ENCODE results near the gene AOAH.
"Not testable (repeated sequence)": the region's sequence is repeated elsewhere in the genome, so short reads cannot be mapped to it uniquely, and the experiment has no call there.

AOAH gene

DNA sequence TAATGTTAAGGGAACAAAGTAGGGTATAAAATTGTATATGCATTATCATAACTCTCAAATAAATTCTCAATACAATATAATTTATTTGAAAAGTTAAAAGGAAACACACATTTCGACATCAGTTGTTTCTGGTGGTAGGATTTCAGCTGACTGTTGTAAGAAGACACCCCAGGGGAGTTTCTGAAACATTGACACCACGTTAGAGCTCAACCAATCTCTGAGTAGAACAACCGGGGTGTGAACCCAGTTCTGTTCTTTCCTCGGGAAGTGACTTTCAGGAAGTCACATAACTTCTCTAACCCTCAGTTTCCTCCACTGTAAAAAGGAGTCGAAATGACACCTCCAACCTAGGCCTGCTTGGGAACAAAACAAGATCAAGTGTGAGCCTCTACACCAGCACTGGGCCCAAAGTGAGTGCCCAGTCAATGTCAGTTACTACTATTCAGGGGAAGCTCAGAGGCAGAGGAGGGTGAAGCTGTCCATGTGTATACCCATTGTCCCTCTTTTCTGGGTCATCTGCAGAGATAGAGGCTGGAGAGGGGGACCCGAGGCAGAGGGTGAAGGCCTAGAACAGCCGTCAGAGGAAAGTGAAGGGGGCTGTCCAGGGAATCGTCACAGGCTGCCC, 67.1 kb downstream of the AOAH start:
- no peak for DNase-seq (ENCODE audit: low read depth in 2 of 2)

DNA sequence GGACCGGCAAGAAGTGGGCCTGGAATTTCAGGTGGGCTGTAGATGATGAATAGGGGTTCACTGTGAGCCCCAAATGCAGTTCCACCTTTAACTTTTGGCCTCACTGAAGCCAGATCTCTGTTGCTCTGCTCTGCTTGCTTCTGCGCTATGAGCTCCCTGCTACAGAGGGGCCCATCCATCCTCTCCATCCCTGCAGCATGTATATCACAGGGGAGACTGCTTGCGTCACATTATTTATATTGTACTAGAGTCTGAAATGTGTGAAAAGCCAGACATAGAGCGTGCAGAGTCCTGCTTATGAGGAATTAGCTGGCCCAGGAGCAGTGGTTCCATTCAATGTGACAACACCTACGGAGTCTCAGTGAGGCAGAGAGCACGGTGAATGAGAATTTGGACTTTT, 69.9 kb downstream of the AOAH start:
- DNase-seq (ENCODE audit: low read depth in 2 of 2) = no peak

DNA sequence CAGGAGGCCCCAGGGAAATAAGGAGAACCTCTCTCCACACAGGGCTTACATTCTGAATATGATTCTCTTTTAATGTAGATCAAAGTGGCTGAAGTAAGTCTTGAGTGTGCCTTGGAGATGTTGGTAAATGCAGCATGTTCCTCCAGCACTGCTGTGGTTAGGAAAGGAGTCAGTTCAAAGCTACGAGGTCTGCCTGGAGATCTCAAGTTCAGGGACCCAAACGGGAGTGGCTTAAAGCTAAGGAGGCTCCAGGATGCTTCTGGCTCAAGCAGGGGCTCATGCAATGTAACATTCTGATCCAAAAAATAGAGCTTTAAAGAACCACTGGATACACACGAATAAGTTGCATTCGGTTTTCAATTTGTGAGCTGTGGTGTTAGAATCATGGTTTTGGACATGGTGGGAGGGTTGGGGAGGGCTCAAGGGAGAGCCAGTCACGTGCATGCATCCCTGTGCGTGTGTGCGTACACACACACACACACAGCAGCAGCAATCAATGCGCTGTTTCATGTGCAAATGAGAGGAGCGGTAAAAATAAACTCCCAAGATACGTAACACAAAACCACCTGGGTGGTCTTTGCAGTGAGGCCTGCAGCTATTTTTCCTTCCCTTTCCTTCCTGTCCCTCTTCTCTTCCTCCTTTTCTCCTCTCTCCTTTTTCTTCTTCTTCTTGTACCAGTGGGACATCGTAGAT, 70.5 kb downstream of the AOAH start:
- no peak for DNase-seq (ENCODE audit: low read depth in 2 of 2)

DNA sequence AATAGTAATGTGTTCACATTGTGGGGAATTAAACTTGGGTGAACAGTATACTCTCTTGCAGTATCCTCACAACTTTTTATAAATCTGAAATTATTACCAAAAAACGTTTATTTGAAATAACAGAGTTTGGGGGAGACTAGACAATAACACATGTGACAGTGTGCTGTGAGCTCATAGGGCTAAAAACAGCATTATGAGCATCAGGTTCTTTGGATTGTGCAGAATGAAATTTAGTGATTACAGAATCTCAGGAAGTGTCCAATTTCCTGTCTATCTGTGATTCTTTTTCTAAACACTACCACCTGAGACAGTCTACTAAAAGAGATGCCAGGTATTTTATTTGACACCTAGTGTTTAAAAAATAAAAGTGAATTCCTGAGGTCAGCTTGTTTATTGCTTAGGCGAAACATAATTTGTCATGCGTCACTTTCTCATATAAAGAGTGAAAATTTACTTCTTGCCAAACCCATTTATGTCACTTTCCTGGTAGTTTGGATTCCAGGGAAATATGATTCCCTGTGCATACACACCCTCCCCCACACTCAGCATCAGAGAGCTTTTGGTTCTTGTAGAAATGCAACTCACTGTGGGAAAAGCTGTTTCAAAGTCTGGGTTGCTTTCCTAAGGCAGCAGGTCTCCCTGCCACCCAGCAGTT, 71.2 kb downstream of the AOAH start:
- no peak for DNase-seq (ENCODE audit: low read depth in 2 of 2)

DNA sequence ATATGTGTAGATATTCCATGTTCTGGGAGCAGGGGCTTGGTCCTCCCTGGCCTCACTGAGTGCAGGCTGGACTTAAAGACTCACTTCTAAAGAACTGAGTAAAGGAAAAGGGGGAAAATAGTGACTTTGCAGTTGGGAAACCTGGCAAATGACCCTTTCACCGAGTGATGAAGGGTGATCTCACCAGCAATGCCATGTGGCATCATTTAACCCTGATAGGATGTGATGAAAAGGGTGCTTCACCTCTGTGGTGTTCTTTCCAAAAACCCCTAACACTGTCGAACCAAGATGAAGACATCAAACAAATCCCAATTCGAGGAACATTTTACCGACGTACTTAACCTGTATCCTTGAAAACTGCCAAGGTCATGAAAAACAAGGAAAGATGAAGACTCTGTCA, 71.9 kb downstream of the AOAH start:
- no peak for DNase-seq (ENCODE audit: low read depth in 2 of 2)

DNA sequence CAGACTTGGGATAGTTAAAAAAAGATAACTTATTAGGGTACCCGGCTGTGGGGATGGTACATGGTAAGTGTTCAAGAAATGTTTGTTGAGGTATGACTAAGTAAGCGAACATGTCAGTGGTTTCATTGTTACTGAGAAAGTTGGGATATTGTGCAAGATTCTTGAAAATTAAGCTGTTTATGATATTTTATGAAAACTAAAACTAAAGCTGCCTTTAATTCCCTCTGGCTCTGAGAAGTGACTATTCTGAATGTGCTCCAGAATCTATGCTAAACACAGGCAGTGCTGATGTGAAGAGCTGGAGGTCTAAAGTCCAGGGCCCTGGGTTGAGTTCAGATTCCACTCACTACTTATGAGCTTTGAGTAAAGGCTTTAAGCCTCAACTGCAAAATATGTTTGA, 72.9 kb downstream of the AOAH start:
- DNase-seq (ENCODE audit: low read depth in 2 of 2) = no peak

DNA sequence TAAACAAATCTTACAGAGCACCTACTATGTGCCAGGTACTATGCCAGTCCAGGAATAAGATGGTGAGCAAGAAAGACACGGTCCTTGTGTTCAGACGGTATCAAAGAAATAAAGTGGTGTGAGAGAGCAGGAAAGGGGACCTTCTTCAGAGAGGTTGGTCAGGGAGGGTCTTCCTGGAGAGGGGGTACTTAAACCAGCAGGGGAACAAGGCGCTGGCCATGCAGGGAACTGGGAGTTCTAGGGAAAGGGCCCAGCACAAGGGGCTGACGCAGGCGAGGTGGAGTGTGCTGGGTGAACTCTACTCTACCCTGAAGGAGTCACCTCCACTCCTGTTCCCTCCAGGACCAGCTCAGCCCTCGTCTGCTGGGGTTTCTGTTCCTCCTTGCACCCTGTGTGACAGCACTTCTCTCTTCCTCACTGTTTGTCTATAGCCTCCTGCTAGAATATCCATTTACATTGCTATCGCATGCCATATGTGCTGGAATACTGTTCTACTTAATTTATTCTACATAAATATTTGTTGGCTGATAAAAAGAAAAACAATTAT, 73.5 kb downstream of the AOAH start:
- no peak for DNase-seq (ENCODE audit: low read depth in 2 of 2)

DNA sequence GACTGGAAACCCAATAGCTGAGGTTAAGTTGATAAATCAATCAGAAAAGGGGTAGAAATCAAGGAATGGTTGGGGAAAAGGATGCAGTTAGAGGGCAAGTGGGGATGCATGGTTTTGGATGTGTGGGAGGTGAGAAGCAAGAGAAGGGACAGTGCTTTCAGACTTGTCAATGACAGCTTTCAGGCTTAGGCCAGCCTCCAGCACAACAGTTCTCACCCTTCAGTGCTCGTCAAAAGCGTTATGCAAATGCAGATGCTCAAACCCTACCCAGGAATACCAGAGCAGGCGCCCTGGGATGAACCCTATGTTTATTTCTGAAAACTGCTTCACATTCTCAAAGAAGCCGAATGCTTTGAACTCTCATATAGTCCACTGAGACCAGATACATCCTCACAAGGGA, 74.0 kb downstream of the AOAH start:
- DNase-seq (ENCODE audit: low read depth in 2 of 2) = no peak

DNA sequence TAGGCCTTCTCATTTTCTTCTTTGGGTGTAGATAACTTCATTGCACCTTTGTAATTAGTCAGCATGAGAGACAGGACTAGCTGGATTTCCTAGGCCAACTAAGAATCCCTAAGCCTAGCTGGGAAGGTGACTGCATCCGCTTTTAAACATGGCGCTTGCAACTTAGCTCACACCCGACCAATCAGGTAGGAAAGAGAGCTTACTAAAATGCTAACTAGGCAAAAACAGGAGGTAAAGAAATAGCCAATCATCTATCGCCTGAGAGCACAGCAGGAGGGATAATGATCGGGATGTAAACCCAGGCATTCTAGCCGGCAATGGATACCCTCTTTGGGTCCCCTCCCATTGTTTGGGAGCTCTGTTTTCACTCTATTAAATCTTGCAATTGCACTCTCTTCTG, 75.0 kb downstream of the AOAH start:
- DNase-seq (ENCODE audit: low read depth in 2 of 2) = not testable (repeated sequence)

DNA sequence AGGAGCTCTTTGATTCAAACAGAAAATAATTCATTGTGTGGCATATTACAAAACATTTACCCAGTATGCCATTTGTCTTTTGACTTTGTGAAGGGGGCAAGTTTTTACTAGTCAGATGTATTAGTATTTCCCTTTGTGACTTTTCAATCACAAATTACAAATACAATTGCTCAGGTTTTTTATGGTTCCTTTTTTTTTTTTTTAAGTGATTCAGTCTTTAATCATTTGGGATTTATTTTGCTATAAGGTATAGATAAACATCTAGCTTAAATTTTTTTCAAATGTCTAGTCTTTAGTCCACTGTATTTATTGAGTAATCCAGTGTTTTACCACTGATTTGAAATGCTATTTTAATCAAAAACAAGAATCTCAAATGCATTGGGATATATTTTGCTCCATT, 75.9 kb downstream of the AOAH start:
- no peak for DNase-seq (ENCODE audit: low read depth in 2 of 2)

DNA sequence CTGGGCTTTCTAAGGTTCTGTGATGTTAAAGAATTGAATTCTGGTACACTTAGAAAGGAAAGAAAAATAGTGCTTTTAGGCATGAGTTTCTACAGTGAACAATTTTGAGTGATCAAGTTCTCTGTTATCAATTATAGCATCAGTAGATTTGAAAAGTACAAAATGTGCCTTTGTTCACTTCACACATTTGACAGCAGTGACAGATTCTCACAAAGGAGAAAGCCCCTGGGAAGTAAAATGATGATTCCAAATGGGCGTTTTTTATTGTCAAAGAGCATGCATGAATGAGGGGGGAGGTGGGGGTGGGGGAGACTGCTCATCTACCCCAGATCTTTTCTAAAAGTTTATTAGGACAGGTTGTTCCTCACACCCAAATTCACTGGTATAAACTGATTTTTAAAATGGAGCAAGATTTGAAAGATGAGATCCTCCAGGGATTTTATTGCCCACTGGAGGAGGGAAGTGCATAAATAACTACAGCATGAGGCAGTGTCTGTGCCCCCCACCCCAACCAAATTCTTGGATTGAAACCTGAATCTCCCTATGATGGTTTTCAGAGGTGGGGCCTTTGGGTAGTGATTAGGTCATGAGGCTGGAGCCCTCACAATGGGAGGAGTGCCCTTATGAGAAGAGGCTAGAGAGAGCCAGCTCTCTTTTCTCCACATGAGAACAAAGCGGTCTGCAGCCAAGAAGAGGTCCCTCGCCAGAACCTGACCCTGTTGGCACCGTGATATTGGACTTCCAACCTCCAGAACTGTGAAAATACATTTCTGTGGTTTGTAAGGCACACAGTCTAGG, 79.5 kb downstream of the AOAH start:
- no peak for DNase-seq (ENCODE audit: low read depth in 2 of 2)

DNA sequence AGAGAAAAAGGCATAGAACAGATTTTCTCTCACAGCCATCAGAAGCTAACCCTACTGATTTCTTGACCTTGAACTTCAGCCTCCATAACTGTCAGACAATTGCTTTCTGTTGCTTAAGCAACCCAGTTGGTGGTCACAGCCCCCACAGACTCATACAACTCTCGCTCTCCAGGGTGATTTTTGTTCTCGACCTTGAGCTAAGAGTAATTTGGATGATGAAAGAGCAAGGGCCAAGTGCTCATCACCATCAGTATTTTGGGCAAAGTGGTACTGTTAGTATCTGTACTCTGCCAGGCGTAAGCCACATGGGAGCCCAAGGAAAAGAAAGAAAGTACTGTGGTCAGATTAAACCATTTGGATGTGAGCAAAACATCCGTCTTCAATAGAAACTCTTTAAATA, 81.9 kb downstream of the AOAH start:
- no peak for DNase-seq (ENCODE audit: low read depth in 2 of 2)

DNA sequence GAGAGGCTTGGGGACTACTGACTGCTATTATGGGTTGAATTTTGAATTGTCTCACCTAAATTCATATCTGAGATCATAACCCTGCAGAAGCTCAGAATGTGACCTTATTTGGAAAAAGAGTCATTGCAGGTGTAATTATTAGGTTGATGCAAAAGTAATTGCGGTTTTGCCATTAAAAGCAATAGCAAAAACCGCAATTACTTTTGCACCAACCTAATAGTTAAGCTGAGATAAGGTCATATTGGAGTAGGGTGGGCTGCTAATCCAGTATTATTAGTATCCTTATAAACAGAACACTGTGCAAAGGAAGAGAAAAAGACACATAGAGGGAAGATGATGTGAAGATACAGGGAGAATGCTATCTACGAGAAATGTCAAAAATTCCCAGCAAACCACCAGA, 82.3 kb downstream of the AOAH start:
- no peak for DNase-seq (ENCODE audit: low read depth in 2 of 2)

DNA sequence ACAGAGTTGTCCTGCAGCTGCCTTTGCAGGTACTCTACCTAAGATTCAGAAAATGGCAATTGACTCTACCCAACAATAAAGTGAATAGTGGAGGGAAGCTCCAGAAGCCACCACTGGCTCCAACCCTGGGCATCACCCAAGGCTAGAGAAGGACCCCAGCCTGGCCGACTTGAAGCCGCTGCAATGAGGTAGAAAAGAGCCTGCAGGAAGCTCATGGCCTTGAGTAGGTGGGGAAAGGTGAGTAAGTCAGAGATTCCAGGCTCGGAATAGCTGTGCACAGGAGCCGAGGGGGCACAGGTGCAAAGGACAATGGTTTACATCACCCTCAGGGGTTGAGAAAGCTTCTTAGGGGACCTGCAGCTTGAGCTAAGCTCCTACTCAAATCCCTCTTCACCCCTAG, 83.6 kb downstream of the AOAH start:
- DNase-seq (ENCODE audit: low read depth in 2 of 2) = no peak

DNA sequence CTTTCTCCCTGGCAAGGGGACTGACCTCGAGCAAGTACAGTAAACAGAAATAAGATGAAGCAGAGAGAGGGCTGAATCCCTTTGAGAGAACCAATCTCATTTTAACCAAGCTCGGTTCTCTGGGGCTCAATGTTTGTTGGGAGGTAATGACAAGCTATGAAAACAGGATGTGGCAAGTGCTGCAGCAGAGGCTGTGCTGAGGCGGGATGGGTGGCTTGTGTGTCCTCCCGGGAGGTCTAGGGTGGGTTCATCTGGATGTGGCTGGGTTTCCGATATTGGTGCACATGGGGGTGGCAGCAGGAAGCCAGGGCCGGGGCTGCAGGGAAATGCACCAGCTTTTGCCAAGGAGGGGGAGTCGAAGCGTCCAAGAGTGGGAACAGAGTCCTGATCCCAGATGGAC, 84.5 kb downstream of the AOAH start:
- no peak for DNase-seq (ENCODE audit: low read depth in 2 of 2)

DNA sequence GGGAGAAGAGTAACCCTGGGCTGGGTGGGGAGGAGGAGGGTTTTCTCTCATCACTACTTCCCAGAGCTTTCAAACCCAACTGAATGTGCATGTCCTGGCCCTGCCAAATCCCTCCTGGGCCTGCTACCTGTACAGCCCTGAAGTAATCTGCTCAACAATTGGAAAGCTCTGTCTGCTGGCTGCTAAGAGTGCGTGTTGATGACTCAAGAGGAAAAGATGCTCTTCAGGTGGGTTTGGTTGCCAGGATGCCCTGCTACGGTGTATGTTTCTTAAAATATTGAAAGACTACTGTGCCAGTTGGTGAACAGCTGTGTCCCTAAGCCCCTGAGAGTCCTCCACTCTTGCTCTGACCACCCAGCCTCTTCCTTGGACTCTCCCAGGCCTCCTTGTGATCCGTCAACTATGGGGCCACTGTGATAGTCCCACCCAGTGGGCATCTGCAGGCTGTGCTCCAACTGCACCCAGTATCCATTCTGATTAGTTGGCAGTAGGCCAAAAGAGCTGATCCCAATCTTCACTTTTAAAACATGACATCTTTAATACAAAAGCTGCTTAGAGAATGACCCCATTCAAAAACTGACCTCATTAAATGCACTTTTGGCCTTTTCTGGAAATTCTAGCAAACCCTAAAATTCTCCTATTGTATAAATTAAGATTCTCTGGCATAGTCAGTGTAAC, 85.6 kb downstream of the AOAH start:
- DNase-seq (ENCODE audit: low read depth in 2 of 2) = no peak

DNA sequence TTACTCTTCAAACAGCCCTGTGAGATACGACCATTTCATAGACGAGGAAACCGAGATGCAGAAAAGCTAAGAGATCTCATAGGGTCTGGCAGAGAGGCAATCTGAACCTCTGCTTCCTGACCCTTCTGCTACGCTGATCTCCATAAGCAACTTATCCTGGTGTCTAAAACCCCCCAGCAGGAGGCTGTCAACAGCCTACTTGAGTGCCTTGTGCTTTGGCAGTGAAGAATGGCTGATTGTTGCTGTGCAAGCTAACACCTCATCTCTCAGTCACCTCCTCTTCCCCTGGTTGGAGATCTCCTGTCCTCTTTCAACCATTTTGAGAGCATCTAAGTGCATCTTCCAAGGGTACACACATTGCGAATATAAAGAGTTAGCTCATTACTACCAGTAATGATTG, 86.2 kb downstream of the AOAH start:
- no peak for DNase-seq (ENCODE audit: low read depth in 2 of 2)

DNA sequence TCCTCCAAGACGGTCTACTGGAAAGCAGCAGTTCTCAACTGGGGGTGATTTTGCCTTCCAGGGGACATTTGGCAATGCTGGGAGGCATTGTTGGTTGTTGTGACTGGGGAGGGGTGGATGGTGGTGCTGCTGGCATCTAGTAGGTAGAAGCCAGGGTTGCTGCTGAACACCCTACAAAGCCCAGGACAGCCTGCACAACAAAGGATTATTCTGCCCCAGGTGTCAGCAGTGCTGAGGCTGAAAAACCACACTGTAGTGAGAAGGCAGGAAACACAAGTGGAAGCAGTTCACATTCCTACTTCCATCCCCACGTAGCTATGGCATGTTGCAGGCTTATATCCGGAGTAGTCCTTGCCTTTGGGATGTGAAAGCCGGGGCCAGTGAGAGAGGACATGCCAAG, 86.9 kb downstream of the AOAH start:
- DNase-seq (ENCODE audit: low read depth in 2 of 2) = no peak

DNA sequence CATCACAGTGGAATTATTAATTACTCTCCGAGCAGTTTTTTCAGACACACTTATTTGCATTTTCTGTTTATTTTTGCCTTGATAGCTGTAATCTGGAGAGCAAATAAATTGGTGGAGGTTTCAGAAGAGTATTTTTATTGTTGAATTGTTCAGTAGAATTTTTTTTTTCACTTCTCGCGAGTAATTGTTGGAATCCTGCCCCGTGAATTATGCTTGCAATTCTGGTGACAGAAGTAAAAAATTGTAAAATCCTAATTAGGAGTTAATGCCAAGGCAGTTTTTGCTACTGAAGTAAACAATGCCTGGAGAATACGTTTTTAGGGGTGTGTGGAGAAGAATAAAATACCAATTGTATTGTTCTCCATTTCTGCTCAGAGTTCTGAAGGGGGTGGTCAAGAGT, 88.2 kb downstream of the AOAH start:
- no peak for DNase-seq (ENCODE audit: low read depth in 2 of 2)

DNA sequence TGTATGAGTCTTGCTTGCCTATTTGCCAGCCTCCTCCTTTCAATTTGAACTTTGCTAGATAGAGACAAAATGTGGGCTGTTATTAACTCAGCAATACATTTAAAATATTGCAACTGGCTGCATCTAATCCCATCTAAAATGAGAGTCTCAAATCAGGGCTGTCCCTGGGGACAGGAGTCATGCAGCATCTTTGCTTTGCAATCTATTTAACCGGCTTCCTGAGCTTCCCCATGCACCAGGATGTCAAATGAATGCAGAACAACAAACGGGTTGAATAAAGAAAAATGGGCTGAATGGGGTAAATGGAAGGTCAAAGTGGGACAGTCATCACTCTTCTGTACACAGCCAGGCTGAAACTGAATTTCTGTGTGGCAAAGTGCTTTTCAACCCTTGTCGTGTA, 89.2 kb downstream of the AOAH start:
- no peak for DNase-seq (ENCODE audit: low read depth in 2 of 2)

DNA sequence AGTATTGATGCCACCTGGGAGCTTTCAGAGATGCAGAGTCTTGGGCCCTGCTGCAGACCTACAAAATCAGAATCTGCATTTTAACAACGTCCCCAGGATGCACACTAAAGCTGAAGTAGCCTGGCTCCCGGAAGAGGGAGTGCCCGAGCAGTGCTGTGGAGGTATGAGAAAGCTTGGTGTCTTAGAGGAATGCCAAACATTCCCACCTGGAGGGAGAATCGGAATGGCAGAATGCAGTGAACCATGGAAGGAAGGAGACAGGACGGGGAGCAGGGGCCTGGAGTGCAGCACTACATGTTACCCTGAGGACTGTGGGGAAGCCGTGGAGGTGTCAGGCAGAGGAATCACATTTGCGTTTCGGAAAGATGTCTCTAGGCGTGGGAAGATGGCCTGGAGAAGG, 90.9 kb downstream of the AOAH start:
- DNase-seq (ENCODE audit: low read depth in 2 of 2) = no peak

DNA sequence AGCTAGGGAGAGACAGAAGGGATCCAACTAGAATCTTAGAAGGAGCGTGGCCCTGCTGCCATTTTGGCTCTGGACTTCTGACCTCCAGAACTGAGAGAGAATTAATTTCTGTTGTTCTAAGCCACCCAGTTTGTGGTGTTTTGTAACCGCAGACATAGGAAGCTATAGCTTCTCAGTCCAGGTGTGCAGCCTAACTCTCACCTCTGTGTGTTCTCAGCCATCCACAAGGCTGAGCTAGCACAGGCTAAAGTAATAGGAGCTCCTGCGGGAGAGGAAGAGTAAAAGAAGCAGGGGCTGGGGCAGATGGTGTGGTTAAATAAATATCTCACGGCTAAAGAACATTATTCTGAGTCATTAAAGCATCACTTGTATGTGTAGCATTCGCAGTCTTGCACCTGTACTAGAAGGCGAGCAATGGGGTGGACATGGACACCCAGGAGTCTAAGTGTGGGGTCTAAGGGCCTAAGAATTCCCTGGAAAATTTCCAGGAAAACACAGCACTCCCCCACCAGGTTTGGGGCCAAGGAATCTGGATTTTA, 94.1 kb downstream of the AOAH start:
- no peak for DNase-seq (ENCODE audit: low read depth in 2 of 2)
